Stimulated activated CD4-positive, alpha-beta T cell treated with anti-CD3 and anti-CD28 coated beads, Interleukin-15, amount 100 ng/mL, for 24 hours (primary cell): ENCODE measurements around the gene EBF3.

Source experiments
- DNase-seq: peaks from one replicate; pipeline ENCODE4 v3.0.0-alpha.2; 2020

Gene EBF3

DNA sequence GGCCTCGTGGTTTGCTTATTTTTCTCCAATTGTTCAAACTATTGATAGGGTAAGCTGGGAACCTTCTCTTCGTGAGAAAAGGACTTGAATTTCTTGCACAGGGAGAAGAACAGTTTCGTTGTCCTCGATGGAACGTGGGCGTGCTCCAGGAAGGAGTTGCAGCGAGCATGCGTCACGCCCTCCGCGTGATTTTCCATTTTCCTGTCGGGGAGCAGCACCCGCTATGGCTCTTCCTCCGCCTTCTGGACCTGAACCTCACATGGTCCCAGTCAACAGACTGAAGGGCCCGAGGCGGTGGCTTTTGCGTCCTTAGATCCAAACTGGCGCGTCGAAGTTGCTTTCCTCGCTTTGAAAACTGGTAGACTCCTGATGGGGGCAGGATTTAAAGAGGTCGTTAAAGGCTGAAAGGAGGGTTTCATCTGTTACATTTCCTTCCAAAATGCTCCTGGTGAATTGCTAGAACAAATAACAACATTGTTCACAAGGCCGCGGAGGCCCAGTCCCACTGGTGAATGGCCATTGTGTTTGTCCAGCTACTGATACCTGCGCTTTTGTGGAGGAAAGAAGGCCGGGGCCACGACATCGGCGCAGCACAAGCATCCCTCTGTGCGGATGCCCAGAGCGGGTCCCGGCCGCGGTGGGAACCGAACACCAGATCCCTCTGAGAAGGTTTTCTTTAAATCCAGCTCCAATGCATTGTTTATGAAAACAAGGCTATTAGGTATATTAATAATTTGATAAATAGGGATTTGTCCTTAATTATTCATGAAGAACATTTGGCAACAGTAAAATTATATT is 75.9 kb downstream of the EBF3 start:
- DNase-seq, result no peak

DNA sequence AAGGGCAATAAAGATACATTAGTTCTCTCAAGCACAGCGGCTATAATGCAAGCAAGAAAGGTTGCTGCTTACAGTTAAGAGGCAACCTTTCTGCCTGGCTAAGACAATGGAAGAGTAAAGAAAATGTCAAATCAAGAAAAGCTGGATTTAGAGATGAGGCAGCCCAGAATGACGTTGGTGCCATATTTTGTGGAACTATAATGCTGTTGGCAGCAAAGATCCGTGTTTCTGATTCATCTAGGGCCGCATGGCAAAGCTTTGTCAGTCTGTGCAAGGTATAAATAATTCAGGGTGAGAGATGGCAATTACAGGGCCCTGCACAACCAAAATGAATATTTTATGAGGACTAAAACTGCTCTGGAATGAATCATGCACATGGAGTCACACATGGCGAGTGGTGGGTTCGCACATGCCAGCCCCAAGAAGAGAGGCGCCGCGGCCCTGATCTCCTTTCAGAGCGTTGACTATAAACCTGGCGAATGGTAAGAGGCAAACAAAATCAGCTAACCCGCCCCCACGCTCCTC is 76.6 kb downstream of the EBF3 start:
- no peak for DNase-seq

- no peak for DNase-seq
Observed at GRCh38 chr10:129886263-129886662, 77.8 kb downstream of the EBF3 start.

- DNase-seq, result no peak
Observed at GRCh38 chr10:129885526-129885925, 78.5 kb downstream of the EBF3 start.

- no peak for DNase-seq
Observed at GRCh38 chr10:129884398-129885078, 79.5 kb downstream of the EBF3 start.

GRCh38 chr10:129883626-129884397 is 80.3 kb downstream of the EBF3 start:
- no peak for DNase-seq

DNA sequence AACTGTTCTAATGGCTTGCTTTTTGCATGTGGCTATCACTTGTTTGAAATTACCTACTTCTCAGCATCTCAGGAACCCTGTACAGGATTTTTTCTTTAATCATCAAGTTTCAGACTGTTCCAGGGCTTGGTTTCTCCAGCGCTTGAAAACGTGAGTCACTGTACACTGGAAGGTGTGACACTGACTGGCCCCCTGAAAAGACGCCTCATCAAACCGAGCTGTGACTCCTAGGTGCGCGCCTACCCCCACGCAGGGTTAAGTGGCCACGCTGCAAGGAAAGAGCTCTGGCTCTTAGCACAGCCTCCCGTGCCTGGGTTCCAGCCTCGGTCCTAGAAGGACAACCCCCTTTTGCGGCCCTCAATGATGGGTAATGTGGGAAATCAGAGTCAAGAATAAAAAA is 81.0 kb downstream of the EBF3 start:
- DNase-seq, result peak; percentile 11

GRCh38 chr10:129882291-129883010 is 81.6 kb downstream of the EBF3 start:
- DNase-seq, result no peak

- no peak for DNase-seq
Observed at GRCh38 chr10:129881641-129882040, 82.4 kb downstream of the EBF3 start.

DNA sequence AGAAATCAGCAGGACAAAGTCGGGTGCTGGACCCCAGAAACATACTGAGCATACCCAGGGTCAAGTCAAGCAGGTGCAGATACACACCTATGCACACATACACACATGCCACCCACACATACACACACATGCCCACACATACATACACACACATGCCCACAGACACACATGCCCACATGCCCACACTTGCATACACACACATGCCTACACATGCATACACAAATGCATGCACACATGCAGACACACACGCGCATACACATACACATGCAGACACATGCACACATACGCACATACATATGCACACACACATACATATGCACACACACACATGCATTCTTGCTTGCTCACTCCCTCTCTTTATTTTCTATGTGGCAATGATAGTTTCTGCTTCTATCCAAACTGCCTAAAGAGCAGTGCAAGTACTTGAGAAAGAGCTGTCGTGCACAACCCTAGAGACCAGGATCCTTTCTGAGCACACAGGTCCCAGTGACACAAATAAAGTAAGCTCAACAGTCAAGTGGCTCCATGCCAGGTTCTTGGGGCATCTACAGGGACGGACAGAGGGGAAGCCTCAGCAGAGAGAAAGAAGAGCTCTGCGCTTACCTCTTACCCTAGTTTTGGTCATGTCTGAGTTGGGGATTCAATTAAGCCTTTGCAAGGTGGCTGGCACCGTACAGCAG is 83.7 kb downstream of the EBF3 start:
- no peak for DNase-seq

GRCh38 chr10:129879655-129880054 is 84.4 kb downstream of the EBF3 start:
- no peak for DNase-seq

DNA sequence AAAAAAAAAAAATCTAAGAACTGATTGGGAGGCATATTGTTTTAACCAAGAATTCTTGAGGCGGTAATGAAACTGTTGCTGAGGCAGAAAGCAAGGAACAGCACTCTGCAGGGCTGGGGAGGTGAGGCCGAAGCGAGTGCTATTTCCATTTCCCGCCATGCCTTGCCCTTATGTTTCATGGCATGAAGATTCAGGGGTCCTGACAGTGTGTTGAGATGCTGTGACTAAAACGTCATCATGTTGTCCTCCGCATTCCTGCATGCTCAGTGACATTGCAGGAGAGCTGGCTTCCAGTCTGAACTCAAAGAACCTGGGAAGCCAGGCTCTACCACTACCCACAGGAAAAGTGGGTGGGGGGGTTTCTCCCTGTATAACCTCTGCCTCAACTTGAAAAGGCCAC is 85.2 kb downstream of the EBF3 start:
- no peak for DNase-seq

DNA sequence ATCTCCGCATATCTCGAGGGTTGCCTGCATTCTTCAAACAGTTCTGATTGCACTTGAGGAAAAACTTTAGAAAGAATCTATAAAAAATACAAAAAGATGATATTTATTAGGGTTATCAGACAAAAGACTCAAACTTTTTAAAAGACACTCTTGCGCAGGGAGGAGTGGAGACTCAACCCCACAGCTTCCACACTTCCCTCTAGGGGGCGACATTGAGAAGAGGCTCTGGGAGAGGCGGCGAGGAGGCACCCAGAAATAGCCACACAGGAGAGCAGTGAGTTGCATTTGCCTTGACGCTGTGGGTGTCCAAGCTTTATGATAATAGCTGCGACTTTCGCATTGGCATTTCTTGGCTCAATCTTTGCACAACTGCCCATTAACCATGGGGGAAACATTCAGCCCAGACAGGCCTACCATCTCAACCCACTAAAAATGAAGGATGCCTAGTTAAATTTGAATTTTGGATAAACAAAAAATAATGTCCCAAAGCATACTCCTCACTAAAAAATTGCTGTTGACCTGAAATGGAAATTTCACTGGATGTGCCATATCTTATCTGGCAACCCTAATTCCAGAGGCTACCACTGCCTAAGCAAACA is 86.2 kb downstream of the EBF3 start:
- peak; percentile 55 for DNase-seq

GRCh38 chr10:129876838-129877237 is 87.2 kb downstream of the EBF3 start:
- no peak for DNase-seq

DNA sequence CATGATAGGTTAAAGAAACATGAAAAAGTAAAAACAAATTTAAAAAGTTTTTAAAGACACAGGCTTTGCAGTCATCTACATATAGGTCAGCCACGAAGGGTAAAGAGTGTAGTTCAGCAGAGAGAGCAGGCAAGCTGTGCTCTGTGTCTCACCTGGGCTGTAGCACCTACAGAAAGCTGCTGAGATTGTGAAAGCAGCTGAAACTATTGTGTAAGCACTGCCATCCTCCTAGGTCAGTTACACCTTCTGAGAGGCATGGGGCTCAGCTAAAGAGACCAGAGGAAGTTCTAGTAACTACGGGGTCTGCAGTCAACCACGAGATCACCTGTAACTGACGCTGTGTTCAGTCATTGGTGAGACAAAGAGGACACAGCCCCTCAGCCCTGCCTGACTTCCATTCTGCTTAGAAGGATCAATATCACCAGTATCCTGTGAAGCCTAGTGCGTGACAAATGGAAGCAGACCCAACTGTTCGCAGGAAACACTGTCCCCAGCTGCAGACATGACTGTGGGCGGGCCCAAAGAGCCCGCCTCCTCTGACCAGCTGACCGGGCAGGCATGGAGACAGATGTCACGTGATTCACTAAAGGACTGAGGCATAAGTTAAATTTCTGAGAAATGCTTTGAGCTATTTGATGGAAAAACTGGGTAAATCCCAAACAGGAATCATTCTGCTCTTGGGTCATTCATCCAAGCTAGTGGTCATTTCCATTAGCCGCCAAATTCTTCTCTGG is 87.9 kb downstream of the EBF3 start:
- DNase-seq, result no peak

DNA sequence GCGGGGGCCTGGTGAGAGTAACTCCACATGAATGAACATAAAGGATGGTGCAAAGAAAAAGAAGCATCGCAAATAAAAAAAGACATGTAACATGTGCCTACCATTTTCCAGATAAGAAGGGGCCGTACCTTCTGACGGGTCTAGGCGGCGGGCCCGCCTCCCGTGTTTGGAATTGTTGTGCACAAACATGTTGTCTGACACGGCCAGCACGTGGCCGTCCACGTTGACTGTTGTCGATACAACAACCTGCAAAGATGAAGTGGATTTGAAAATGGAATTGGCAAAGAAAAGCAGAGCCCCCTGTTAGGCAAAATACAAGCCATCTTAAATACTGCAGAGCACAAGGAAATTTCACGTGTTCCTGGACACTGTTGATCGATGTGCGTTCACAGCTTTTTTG is 90.7 kb downstream of the EBF3 start:
- no peak for DNase-seq

DNA sequence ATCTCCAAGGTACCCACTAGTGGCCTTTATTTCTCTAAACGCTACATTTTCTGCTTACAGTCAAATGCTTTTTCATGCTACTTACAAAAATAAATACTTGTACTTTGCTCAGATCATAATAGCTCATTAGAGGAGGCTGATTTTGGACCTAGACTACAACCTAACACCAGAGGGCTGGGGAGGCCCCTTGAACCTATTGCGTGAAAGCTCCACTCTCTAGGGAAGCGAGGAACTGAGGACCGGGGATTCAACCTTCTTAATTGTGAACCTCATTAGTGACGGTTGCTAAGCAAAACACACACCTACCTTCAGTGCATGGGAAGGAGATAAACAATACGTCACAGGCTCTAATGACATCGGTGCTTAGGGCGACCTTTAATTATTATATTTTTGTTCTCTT is 92.1 kb downstream of the EBF3 start:
- no peak for DNase-seq

GRCh38 chr10:129870961-129871621 is 93.0 kb downstream of the EBF3 start:
- DNase-seq, result no peak

- DNase-seq, result no peak
Observed at GRCh38 chr10:129870474-129870757, 93.7 kb downstream of the EBF3 start.

GRCh38 chr10:129869596-129870473 is 94.2 kb downstream of the EBF3 start:
- DNase-seq, result no peak
